Muscle of back (tissue), 10 donors: ENCODE results near the gene LYRM4. TPM values are rescaled to one million over a fixed set of nuclear protein-coding genes. Genes with fewer than 3 reads are reported as not detected.

ENCODE experiments used
- polyA plus RNA-seq, 10 donors: library from polyadenylated mRNA; unstranded; fragments of 120-200 nt; gene quantifications; one replicate each; pipeline ENCODE4 v1.2.1, GENCODE V29; 2013; ENCODE audit not compliant: insufficient read length in 10 of 10

LYRM4 gene
- polyA plus RNA-seq, 10 donors = 20.3 to 35.7 (median 25.2) TPM

Other genes with a start within 250 kb of the LYRM4 start
- gene PPP1R3G, start 175.6 kb downstream of the LYRM4 start, polyA plus RNA-seq = 1 to 10 TPM; 1.3 to 2.5 (median 2.1) TPM
- 10 to 100 TPM in 9 of 10 donors, 1 to 10 TPM in 1; 9.2 to 14.0 (median 11.9) TPM for gene FARS2, start 563 bp upstream of the LYRM4 start, polyA plus RNA-seq